ENCODE data around the gene MTOR.
"Not testable (repeated sequence)": the region's sequence is repeated elsewhere in the genome, so short reads cannot be mapped to it uniquely, and the experiment has no call there.

MTOR gene

DNA sequence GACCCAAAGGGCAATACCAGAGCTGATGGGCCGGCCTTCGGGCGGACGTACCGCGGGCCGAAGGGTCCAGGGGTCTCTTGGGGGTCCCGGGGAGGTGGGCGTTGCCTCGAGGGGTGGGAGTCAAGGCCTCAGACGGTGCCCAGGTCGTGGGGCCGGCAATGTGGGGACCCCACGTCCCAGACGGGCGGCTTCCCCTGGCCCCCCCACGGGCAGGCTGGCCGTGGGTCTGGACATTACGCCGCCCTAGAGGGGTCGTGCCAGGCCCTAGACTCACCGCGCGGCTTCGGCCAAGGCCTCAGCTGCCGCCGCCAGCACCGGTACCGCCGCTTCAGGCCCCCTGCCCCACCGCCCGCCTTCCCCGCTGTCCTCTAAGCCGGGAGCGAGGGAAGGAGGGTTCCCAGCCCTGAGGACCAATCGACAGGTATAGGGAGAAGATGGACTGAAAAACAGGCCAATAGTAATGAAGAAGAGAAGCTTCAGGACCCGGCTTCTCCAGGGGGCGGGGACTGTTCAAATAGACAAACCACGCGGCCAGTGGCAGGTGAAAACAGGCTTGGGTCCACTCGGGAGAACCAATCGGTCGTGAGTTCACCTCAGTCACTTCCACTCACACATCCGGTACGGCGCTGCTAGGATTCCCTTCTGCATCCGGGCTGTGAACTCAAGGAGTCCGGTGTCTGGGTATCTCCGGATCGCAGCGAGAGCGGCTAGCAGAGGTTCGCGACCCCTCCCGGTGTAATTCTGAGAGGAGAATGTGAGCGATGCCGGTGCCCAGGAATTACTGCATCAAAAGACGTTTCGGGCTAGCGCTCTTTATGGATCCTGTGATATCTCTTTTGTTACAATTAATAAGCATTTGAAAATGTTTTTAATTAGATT is at the start of gene MTOR:
MTOR (minus strand) TSS at position 381 of the 879 bp plus-strand sequence. CDS start 3,142 bp downstream, outside the sequence.
- DNase-seq (ENCODE audit: low read depth): peak; percentile 92

DNA sequence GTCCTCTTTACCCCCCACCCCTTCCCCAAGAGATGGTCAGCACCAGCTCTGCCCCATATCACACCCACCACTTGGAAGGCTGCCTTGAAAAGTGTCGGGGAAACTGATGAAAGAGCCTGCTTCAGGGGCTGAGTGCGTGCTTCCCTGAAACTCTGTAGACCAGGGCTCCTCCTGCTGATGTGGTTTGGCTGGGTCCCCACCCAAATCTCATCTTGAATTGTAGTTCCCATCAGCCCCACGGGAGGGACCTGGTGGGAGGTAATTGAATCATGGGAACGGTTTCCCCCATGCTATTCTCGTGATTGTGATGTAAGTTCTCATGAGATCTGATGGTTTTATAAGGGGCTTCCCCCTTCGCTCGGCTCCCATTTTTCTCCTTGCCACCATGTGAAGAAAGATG is 47.0 kb upstream of the MTOR start:
- DNase-seq (ENCODE audit: low read depth): no peak

DNA sequence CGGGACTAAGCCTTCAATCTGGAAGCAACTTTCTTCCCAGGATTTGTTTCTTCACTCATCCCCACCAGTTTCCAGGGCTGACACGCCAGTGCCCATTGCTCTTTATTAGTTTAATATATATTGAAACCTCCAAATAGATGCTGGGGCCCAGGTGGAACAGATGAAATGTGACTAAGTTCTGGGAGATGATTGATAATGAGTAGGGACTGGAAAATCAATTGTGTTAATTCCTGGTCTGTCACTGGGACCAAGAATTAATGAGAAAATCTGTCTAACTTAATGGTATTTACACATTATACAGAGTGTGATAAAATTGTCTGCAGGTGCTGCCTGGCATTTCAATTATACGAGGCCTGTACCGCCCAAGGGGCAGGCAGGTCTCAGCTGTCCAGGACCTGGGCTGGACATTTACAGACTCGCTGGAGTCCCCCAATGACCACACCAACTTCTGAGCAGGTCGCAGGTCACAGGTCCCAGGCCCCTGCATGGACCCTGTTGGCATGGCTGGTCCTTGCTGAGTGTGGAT is 46.4 kb upstream of the MTOR start:
- no peak for DNase-seq (ENCODE audit: low read depth)

DNA sequence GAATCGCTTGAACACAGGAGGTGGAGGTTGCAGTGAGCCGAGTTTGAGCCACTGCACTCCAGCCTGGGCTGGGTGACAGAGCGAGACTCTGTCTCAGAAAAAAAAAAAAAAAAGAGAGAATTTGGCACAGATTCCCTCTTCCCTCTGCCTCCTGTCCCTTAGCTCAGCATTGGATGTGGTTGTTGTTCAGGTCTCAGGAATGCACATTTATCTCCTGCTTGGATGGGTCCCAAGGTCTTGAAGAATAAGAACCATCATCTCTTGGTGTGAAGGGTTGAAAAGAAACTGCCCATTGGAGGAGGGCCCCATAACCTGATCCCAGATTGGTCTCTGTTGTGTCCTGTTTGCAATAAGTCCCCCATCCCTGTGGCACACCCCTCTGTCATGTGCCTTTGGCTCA is 45.5 kb upstream of the MTOR start:
- no peak for DNase-seq (ENCODE audit: low read depth)

DNA sequence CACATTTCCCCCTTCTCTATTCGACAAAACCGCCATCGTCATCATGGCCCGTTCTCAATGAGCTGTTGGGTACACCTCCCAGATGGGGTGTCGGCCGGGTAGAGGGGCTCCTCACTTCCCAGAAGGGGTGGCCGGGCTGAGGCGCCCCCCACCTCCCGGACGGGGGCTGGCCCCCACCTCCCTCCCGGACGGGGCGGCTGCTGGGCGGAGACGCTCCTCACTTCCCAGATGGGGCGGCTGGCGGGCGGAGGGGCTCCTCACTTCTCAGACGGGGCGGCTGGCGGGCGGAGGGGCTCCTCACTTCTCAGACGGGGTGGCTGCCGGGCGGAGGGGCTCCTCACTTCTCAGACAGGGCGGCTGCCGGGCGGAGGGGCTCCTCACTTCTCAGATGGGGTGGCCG is 43.2 kb upstream of the MTOR start:
- not testable (repeated sequence) for DNase-seq (ENCODE audit: low read depth)

DNA sequence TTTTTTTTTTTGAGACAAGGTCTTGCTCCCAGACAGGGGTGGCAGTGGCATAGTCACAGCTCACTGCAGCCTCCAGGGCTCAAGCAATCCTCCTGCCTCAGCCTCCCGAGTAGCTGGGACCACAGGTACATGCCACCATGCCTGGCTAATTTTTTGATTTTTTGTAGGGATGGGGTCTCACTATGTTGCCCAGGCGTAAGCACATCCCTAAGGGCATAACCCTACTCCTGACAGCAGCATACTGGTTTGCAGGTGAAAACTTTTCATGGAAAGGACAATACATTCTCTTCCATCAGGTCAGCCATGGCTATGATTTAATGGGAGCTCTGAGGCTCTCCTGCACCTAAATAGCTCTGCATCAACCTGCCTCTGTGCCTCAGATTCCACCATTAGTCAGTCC is 40.0 kb upstream of the MTOR start:
- no peak for DNase-seq (ENCODE audit: low read depth)

DNA sequence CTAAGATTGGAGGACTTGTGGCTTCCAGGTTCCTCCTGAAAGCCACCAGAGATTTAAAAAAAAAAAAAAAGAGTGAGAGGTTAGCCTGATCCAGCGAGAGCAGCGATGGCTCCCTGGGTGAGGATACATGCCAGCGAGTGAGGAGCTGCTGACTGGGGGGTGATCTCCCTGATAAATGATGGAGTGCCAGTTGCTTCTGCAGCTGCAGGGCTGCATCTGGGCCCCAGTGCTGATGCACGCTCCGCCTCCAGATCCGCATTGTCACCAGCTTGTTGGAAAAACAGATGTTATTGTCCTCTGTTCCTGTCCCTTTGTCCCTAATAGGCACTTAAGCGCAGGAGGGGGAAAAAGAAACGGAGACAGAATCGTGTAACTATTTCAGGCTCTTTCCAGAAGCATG is 39.2 kb upstream of the MTOR start:
- no peak for DNase-seq (ENCODE audit: low read depth)

DNA sequence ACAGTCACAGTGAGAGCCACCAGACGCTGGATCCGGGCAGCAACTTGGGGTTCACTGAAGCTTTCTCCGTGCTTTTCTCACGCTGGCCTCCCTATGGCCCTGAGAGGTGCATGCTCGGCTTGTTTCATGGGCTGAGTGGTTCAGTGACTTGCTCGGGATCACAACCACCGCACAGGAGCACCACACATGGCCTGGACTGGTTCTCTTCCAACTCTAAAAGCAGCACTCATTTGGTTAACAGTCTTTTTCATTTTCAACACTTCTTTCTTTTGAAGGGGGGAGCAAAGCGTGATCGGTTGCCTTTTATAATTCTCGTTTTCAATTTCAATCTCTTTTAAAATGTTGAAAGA is 36.8 kb upstream of the MTOR start:
- DNase-seq (ENCODE audit: low read depth): no peak

DNA sequence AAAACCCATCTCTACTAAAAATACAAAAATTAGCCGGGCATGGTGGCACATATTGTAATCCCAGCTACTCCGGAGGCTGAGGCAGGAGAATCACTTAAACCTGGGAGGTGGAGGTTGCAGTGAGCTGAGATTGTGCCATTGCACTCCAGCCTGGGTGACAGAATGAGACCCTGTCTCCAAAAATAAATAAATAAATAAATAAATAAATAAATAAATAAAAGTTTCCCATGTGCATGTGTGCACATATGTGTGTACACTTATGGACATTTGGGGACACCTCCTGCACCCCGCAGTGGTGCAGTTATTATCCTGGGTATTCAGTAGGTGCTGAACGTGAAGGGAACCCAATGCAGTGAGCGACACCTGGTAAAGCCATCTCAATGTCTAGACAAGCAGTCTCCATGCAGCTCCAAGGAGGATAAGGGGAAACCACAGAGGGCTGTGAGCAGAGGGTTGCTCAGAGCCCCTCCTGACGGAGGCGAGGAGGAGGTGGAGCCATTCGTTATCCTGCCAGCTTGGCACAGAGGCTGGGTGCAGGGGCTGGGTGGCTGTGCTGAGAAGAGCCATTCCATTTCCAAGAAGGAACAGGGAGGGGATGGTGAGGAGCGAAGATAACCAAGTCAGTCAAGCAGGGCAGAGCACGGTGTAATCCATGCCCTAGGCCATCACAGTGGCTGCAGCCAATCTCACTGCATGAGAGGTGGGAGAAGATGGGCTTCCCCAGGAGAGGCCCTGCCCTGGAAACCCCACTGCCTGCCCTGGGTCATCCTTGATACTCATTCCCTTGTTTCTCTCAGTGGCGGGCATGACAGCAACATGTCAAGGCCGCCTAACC is 36.3 kb upstream of the MTOR start:
- no peak for DNase-seq (ENCODE audit: low read depth)

DNA sequence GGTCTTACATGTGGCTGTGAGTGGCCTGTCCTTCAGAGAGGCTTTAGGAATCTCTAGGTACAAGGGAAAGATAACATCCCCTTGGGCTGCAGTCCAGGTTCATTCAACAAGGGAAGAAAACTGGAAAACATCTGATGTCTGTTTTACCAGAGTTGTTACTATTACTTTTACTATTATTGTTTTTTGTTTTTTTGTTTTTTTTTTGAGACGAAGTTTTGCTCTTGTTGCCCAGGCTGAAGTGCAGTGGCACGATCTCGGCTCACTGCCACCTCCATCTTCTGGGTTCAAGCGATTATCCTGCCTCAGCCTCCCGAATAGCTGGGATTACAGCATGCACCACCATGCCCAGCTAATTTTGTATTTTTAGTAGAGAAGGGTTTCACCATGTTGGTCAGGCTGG is 35.4 kb upstream of the MTOR start:
- not testable (repeated sequence) for DNase-seq (ENCODE audit: low read depth)

DNA sequence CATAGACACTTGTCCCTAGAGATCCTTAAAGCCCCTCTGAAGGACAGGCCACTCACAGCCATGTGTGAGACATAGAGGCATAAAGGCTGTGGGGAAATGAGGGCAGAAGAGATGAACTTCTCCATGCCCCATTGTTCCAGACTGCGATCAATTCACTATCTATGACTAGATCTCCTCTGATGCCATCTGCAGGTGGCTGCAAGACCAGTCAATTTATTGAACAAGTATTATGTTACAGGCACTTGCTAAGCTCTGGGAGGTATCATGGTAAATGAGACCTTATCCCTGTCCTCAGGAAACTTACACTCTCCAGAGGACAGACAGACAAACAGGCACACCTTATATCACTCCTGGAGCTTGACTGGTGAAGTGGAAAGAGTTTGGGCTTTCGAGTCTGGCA is 33.6 kb upstream of the MTOR start:
- DNase-seq (ENCODE audit: low read depth): no peak

DNA sequence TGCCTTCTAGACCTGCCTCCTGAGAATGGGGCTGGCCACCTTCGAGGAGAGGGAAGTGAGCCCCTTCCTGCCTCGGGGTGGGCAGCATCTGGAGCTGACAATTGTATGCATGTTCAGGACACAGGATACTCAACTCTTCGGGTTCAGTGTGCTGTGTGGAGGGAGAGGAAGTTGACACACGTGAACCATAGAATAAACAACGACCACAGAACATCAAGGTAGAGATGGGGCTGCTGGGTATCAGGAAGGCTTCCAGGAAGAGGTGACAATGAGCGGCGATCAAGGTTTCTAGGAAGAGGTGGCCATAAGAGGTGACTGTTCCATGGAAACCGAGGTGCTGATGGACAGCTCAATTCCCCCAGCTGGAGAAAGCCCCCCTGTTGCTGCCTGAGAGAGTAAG is 32.6 kb upstream of the MTOR start:
- DNase-seq (ENCODE audit: low read depth): no peak

DNA sequence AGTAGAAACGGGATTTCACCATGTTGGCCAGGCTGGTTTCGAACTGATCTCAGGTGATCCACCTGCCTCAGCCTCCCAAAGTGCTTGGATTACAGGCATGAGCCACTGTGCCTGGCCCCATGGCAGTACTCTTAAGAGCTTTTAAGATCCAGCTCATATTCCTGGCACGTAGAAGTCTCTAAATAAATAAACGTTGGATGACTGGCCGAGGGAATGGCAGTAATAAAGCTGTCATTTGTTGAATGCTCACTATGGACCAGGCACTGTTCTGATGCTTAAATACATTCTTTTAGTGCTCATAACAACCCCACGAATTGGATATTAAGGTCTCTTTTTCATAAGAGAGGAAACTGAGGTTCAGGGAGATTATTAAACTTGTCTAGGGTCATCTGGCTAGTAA is 31.5 kb upstream of the MTOR start:
- DNase-seq (ENCODE audit: low read depth): no peak

DNA sequence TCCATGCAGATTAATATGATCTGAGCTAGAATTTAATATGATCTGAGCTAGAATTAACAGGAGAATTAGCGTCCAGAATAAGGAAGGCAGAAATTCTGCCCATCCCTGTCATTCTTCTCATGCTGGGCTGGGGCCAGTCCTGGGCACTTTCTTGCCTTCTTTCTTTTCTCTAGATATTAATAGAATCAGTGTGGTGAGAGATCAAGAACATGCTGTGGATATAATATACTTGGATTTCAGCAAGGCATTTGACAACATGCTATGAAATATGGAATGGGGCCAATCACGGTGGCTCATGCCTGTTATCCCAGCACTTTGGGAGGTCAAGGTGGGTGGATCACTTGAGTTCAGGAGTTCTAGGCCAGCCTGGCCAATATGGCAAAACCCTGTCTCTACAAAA is 28.7 kb upstream of the MTOR start:
- DNase-seq (ENCODE audit: low read depth): no peak

DNA sequence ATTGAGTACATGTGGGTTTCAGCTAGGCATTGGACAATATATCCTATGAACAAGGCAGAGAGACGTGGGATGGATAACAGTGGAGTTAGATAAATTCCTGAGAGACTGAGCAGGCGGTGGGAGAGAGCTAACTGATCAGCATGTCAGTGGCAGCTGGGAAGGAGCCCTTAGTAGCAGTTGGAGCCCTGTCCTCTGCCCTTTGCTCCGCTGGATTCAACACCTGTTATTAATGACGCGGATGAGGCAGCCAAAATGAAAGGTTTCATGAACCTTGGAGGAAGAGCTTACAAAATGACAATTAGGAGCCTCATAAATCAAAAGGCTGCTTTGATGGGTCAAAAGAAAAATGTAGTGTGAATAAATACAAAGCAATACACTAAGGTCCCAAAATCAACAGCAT is 26.7 kb upstream of the MTOR start:
- DNase-seq (ENCODE audit: low read depth): no peak

DNA sequence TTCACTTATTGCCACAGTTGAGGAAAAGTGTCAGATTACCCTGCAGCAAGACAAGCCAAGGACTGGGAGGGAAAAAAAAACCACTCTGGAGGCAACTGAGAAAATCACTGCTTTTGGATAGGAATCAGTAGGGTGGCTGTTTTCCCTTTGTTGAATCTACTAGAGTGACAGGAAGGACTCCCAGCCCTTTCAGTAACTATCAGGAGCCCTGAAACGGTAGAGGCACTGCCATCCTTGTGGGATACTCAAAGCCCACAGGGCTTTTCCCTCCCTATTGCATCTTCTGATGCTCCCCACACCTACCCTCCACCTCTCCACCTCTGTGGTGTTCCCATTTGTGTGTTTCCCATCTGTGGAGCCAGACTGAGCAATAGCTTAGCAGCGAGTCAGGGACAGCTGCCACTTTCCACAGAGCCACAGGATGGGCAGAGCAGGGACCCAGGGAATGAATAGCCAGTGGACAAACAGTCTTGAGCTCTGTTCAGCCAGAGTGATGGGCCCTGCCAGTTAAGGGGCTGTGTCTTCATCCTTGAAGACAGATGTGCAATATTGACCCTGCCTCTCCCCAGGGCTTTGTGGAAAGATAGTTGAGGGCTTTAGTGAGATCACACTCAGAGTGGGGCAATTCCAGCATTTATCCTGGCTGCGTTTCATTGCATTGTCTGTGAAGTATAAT is 24.5 kb upstream of the MTOR start:
- no peak for DNase-seq (ENCODE audit: low read depth)

DNA sequence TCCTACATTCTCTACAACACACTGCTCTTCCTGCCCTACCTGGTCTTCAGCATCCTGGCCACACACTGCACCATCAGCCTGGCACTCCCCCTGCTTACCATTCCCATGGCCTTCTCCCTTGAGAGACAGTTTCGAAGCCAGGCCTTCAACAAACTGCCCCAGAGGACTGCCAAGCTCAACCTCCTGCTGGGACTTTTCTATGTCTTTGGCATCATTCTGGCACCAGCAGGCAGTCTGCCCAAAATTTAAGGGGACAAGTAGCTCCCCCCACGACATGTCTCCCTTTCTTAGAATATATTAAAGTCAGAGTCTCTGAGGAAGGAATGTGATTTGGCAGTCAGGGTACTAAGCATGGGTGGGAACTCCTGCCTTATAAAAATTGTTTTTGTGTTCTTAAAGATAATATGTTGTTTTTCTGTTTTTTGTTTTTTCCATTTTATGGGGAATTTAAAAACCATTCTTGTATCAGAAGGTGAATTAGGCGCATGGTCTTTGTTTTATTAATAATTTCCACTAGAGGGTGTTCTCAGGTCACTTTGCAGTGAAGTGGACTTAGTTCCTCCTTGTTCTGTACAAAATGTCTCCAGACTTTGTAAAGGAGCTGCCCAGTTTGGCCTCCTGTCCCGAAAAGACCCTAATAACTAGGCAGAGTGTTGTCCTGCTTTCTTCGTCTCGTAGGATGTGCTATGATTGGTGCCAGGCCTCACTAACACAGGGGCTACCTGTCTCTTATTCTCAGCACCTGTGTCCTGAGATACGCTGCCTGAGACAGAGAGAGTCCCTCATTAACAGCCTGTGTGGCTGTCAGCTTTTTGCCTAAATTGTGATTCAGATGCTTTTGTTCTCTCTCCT is 23.8 kb upstream of the MTOR start:
- no peak for DNase-seq (ENCODE audit: low read depth)

DNA sequence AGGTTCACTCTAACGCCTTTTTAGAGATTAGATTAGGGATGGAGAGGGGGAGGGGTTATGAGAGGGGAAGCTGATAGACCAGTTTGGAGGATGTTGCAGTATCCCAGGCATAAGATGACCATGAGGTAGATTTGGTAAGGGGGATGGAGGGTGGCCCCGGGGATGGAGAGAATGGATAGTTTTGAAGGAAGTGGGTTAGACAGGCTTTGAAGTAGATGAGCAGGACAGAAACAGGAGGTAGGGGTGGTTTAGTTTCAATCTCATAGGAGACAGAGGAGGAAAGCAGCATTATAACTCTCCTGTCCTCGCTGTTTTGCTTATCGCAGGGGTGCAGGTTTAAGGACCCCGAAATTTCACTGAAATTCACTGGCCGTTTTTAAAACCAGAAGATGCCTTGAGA is 22.4 kb upstream of the MTOR start:
- no peak for DNase-seq (ENCODE audit: low read depth)

DNA sequence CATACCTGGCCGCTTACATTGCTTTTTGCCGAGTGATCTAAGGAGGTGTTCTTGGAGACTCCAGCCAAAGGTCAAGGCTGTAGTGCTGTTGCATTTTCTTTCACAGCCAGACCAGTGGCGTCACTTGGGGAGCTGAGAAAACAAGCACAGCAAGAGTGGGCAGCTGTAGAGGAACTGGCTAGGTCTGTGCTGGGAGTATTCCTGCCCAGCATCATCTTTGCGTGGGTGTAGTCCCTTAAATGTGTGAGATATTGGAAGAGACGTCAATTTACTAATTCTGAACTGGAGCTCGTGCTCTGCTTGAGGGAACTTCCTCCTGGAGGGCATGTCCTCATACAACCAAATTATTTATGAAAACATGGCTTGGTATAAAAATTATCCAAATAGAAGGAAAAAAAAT is 20.8 kb upstream of the MTOR start:
- no peak for DNase-seq (ENCODE audit: low read depth)

DNA sequence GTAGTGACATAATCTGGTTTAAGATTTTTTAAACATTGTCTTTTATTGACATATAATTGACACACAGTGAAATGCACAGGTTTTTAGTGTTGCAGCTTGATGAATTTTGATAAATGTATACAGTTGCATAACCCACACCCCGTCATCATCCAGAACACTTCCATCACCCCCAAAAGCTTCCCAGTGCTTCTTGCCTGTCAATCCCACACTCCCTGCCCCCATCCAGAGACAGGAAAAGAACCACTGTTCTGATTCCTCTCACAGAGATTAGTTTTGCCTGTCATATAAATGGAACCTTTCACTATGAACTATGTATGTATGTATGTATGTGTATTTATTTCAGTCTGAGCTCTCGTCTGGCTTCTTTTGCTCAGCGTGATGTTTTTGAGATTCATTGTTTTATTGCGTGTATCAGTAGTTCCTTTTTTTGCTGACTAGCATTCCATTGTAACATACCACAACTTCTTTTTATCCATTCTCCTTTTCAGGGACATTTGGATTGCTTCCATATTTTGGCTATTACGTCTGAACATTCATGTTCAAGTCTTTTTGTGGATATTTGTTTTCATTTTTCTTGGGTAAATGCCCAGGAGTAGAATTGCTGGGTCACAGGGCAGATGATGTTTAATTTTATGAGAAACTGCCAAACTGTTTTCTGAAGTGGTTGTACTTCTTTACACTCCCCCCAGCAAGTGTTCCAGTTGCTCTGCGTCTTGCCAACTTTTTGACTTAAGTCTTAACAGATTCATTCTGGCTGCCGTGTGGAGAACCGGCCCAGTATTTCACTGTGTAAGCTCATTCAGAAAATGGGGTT is 19.4 kb upstream of the MTOR start:
- no peak for DNase-seq (ENCODE audit: low read depth)
